Brain microvascular endothelial cell (primary cell): ENCODE measurements around the gene SAMD4A.
A peak's percentile ranks its signal among the peaks of the same experiment; 100 is the strongest.

ENCODE experiments used
- DNase-seq: peaks from one replicate; pipeline ENCODE4 v3.0.0-alpha.2; 2020
- H3K27ac ChIP-seq: fragments of 250-450 bp; sonication (Bioruptor Pico); 2 replicates; pipeline ENCODE4 v1.5.1; 2020; ENCODE audit warnings: mild to moderate bottlenecking, moderate library complexity
- H3K27me3 ChIP-seq: fragments of 250-450 bp; sonication (Bioruptor Pico); replicated peaks from 2 replicates; pipeline ENCODE4 v1.5.1; 2020; ENCODE audit warnings: mild to moderate bottlenecking
- H3K36me3 ChIP-seq: fragments of 250-450 bp; sonication (Bioruptor Pico); replicated peaks from 2 replicates; pipeline ENCODE4 v1.5.1; 2020; ENCODE audit warnings: mild to moderate bottlenecking
- H3K4me3 ChIP-seq: 2 replicates; pipeline ENCODE4 v1.5.1; 2011; ENCODE audit warnings: low read depth, mild to moderate bottlenecking, control low read depth, low read length, moderate library complexity
- CTCF ChIP-seq: IDR thresholded peaks from 2 replicates; pipeline ENCODE4 v1.5.1; 2011; ENCODE audit warnings: low read depth, mild to moderate bottlenecking, moderate library complexity, low read length, control low read depth, inconsistent platforms; ENCODE audit errors: missing control alignments
- in situ Hi-C: cut with HindIII; loops from 2 replicates; pipeline ENCODE4 v1.10.0; 2017; ENCODE audit warnings: low sequenced_read_pairs, low pct_ligation_motif_present

Gene SAMD4A

GRCh38 chr14:54667764-54668163 is 100.8 kb downstream of the SAMD4A start:
- H3K36me3 ChIP-seq, result no peaks in the 10 kb centered on the region
- in situ Hi-C loops, result no loop called here
- H3K27me3 ChIP-seq, result no peaks in the 10 kb centered on the region
- no peak for DNase-seq
- H3K27ac ChIP-seq, result no peak overlapping the region
- no peak overlapping the region for H3K4me3 ChIP-seq
- no peak for TF ChIP-seq CTCF

DNA sequence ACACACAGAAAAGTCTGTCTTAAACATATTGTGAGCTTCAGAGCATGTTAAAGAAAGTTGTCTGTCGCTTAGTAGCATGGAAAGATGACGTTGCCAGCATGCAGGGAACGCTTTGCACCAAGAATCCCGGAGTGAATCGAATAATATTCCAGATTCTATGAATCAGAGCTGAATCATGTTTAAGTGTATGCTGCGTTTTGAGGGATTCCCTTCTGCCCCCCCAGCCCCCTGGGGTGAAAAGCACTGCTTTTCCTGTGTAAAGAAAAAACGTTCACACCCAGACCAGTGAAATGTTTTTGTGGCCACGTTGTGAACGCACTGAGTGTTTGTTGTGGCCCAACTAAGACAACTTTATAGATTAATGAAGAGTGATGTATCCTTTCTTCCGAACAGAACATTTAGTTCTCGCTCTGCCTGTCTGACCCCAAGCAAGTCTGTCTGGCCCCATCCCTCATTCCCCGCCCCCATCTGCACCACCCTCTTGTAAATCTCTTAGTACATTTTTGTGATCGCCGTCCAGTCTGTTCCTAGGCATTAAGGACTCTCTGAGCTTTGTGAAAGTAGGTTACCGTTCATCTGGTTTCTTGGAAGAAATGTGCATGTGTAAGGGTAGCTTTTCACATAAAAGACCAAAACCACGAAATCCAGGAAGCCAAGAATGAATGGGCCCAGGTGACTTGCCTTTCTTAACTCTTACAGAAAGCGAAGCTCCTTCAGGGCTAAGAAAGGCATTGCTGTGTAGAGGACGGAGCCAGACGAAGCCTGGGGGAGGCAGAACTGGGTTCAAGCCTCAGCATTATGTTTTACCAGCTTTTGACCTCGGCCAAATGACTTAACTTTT is 103.0 kb downstream of the SAMD4A start:
- peak overlapping the region; percentile 70 for H3K27ac ChIP-seq
- in situ Hi-C loops, result no loop called here
- H3K4me3 ChIP-seq, result no peak overlapping the region

GRCh38 chr14:54671537-54671936 is 104.6 kb downstream of the SAMD4A start:
- Histone ChIP-seq H3K4me3 (no peak overlapping the region), H3K36me3 (no peaks in the 10 kb centered on the region), H3K27me3 (no peaks in the 10 kb centered on the region), H3K27ac (no peak overlapping the region)
- TF ChIP-seq CTCF, result no peak
- DNase-seq, result no peak
- in situ Hi-C loops, result no loop called here

More for the DNA sequence above, 103.0 kb downstream of the SAMD4A start:
- no peak for TF ChIP-seq CTCF
- Histone ChIP-seq H3K27me3 (no peaks in the 10 kb centered on the region), H3K36me3 (no peaks in the 10 kb centered on the region)
- peak; percentile 91 for DNase-seq

- Histone ChIP-seq H3K27ac (no peak overlapping the region), H3K4me3 (no peak overlapping the region), H3K36me3 (no peaks in the 10 kb centered on the region), H3K27me3 (no peaks in the 10 kb centered on the region)
- in situ Hi-C loops, result no loop called here
- no peak for TF ChIP-seq CTCF
- DNase-seq, result no peak
Observed at GRCh38 chr14:54672181-54672580, 105.3 kb downstream of the SAMD4A start.

- TF ChIP-seq CTCF, result no peak
- in situ Hi-C loops, result no loop called here
- DNase-seq, result no peak
- no peaks in the 10 kb centered on the region for H3K27me3 ChIP-seq
- H3K36me3 ChIP-seq, result no peaks in the 10 kb centered on the region
- H3K27ac ChIP-seq, result no peak overlapping the region
- no peak overlapping the region for H3K4me3 ChIP-seq
Observed at GRCh38 chr14:54672688-54673087, 105.8 kb downstream of the SAMD4A start.
